Kidney glomerular epithelial cell (primary cell): Measurements from ENCODE around the gene FGF18.

Experiments
- DNase-seq: peaks from one replicate; lab custom pipeline; 2025; lab: John Stamatoyannopoulos, UW

Gene FGF18

DNA sequence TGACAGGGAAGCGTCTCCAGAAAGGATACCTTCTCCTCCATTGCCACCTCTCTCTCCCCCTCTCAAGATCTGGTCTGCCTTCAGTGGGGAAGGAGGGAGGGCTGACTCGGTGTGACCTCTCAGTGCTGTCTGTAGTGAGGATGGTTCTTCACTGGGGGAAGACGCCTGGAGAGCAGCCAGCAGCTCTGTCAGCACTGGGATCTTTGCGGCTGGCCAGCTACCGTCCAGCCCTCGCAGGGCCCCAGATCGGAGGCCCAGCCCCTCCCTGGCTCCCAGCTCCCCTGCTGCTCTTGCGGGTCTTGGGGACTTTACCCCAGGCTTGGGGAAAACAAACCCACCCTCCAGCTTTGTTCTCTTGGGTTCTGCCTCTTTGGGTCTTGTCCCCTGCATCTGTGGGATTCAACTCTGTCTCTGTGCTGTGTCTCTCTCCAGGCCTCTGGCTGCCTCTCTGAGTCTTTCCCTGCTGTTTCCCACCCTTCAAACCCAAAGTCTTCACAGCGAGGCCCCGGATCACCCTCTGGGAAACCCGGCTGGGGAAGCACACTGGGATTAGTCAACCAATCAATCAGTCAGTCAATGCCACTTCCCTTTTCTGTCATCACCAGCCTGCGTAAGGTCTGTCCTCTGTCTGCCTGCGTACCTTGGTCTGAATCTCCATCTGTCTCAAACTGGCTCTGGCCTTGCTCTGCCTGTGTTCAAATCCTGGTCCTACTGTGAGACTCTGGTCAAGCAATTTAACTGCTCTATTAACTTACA, 23.0 kb downstream of the FGF18 start:
- no peak for DNase-seq

- DNase-seq: no peak
These were observed 25.1 kb downstream of the FGF18 start for GRCh38 chr5:171444582-171444981.

DNA sequence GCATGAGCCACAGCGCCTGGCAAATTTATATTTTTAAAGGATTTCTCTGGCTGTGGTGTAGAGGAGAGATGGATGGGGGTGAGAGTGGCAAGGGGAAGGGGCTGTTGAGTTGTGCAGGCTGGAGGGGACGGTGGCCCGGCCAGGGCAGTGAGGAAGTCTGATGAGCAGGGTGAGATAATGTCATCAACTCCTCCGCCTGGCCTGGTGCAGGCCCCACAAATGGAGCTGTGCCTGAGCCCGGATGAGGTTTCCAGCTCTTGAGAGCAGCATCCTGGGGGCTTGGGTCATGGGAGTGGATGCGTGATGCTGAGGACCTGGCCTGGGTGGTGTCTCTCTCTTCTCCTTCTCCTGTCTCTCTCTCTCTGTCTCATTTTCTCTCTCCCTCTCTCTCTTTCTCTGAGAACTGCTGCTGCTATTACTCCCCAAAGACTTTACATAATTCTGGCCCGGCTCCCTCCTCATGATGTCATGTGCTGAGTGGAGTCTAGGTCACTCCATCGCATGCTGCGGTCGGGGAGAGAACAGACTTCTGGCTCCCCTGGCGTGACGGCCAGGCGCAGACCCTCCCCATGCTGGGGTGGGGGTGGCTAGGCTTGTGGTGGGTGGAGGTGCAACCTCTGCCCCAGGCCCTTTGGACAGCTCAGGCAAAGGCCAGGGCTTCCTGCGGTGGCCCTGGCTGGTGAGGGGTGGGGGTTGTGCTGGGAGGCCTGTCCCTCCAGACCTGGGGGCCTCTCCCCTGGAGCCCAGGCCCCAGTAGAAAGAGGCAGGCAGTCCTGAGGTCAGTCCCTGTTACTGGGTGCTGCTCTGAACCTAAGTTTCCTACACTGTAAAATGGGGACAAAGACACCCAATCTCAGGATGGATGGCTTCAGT, 26.4 kb downstream of the FGF18 start:
- DNase-seq: no peak

DNA sequence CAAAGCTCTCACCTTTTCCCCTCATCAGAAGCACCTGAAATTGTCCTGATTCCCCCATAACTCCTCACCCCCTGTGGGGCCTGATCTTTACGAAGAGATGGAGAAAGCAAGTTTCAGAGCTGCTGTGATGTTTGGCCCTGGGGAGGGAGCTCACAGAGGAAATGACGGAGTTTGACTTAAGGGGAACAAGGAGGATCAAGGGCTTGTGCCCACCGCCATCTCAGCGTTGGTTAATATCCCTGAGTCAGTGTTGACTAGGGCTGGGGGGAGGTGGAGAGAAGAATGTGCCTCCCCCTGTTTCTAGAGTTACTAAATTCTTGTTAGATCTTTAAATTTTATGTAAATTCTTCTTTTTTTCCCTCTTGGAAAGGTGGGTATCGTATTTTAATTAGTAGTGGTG, 27.8 kb downstream of the FGF18 start:
- DNase-seq: no peak

GRCh38 chr5:171449426-171449825, 30.0 kb downstream of the FGF18 start:
- DNase-seq: no peak

DNA sequence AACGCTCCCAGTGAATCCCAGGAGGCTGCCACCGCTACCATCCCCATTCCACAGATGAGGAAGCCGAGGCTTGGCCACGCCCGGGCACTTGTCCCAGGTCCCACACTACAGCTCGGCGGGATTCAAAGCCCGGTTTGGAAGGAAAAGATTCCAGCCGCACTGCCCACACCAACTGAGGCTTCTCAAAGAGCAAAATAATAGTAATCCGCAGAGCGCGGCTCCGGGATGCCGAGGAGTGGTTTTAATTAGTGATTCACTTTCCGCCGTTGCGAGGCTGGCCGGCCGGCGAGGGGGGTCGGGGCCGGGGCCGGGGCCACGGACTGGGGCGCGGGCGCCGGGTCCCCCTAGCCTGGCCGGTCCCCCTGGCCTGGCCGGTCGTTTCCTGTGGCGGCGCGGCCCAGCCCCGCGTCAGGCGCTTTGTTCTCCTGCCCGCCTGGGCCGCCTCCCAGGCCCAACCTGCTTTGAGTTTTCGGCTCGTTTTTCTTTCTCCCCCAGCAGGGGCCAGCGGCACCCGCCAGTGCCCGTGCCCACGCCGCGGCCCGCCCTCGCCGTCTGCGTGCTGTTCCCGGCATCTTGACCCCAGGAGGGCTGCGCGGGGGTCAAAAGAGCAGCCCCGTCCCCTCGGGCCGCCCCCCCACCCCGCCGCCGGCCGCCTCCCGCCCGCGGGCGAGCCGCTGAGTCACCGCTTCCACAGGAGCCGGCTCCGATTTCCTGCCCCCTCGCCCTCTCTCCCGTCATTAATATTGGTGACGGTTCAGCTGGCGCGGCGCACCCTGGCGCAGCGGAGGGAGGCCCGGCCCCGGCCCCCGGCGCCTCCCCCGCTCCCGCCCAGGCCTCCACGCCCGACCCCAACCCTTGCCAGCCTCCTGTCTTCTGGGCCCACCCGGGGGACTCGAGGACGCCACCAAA, 31.2 kb downstream of the FGF18 start:
- peak; percentile 28 for DNase-seq

DNA sequence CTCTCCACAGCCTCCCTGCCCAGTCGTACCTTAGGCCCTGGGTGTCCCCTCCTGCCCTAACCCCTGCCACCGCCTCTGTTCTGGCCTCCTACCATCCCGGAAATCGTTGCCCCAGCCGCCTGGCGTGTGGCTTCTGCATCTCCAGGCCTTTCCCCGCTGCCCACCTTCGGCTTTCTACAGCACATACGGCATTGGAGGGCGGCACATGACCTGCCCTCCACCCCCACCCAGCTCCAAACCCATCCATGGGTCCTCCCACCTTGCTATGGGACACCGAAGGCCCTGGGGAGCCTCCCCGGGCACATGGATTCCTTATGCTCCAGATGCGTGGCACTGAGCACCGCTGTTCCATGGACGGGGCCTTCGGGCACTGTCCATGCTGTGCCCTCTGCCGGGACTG, 32.0 kb downstream of the FGF18 start:
- no peak for DNase-seq

DNA sequence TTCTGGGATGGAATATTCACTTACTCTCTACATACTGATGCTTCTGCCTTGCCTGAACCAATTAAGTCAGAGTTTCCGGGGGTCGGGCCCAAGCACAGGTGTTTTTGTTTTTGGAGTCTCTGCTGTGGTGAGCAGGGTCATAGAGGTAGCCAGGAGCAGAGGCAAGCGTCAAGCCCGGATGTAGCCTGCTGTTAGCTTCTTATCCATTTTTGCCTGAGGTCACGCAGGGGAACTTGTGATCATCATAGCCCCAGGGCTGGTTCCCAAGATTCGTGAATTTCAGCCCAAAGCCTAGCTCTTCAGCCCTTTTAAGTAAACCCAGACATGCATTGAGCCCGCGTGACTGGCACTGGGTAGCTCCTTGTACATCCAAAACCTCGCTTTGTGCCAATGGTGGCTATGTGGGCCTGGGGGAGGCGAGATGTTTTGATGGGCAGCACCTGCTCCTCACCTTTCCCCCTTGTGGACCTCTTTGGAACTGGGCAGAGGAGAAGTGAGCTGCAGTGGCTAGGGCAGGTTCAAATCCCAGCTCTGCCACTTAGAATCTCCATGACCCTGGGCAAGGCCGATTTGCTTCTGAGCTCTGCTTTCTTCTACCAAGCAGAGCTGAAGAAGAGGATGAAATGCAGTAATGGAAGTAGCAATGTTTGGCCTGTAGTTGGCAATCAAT, 33.7 kb downstream of the FGF18 start:
- no peak for DNase-seq

DNA sequence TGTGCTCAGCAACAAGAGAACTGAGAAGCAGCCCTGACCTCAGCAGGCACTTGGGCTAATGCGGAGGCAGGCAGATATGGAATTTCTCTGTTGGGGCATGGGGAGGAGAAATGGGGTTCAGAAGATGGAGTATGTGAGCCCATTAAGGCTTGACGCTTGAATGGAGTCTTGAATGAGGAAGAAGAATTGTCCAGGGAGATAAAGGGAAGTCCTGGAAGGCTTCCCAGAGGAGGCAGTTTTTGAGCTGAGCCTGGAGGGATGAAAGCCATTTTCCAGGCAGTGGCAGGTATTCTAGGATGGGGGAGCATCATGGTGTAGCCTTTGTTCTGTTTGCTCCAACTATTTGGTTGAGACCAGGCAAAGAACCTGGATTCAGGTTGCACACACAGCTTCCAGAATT, 34.5 kb downstream of the FGF18 start:
- no peak for DNase-seq

DNA sequence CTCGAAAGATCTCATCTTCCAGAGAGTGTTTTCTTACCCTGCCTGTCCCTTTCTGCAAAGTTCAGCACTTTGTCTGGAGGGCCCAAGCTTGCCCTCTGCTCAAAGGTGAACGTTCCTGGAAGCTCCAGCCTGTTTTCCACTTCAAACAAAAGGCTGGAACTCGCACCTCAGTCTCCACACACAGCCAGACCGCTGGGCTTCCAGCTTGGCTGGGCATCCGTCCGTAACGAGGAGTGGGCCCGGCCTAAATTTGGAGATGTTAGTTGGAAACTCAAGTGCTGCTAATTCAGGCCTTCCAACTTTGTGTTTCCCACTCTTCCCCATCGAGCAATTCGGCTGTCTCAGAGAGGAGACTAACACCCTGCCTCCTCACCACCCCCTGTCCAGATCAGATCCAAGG, 35.1 kb downstream of the FGF18 start:
- DNase-seq: no peak

DNA sequence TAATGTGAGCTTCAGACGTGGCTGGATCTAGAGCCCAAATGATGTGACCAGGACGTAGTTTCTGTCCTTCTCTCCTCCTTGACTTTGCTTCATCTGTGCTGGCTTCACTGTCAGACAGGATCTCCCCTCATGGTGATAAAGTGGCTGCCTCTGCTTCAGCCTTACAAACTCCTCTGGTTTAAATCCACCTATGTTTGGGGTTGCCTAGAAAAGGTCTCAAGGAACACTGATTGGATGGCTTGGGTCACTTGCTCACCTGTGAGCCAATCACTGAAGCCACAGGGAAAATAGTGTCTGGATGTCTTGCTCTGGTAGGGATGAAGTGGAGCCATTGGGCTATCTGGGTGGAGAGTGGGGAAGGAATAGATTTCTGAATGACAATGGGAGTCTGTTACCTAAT, 36.1 kb downstream of the FGF18 start:
- DNase-seq: no peak

- no peak for DNase-seq
These were observed 37.9 kb downstream of the FGF18 start for GRCh38 chr5:171457208-171457981.

GRCh38 chr5:171459839-171460238, 40.4 kb downstream of the FGF18 start:
- no peak for DNase-seq

DNA sequence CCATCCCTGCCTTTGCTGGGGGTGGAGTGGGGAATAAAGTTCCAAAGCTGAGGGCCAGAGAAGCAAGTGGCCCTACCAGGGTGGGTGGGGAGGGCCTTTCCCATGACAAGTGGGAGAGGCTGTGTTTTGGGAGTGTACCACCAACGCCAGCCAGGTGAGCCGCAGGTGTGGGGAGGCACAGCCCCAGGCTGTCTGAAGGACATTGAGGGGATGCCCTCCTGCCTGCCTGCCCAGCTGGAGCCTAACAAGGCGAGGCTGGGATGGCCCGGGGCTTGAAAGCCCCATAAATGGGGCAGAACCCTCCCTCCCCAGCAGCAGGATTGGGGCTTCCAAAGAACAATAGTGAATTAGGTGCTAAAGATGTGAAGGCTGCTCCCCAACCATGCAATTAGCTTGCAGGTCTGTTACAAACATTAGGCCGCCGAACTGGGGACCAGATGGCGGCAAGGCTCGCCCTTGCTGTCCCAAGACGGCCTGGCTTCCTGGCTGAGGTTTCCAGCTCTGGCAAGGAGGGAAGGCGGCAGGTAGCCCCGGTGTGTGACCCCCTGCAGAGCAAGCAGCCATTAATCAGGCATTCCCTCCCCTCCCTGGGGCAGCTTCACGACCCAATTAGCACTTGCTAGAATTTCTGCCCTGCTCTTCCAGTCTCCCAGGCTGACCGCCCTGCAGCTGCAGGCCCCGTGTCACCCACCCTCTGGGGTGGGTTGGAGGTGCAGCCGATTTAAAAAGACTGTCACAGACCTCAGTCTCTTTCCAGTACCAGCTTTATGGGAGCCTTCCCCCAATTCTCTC, 42.9 kb downstream of the FGF18 start:
- DNase-seq: no peak

- DNase-seq: no peak
These were observed 43.7 kb downstream of the FGF18 start for GRCh38 chr5:171462928-171463861.

DNA sequence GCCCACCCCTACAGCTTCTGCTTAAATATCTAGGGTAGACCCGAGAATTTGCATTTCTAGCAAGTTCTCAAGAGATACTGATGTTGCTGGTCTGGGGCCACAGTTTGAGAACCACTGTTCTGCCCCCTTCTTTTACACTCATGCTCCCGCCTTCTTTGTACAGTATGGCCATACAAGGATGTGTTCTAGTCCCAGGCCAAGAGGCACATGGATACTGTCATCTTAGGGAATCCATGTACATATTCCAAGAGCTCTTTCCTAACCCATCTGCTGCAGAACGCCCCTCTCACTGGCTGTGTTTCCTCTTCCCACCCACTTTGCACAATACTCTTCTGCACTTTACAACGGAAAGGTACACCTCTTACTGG, 44.4 kb downstream of the FGF18 start:
- DNase-seq: no peak

DNA sequence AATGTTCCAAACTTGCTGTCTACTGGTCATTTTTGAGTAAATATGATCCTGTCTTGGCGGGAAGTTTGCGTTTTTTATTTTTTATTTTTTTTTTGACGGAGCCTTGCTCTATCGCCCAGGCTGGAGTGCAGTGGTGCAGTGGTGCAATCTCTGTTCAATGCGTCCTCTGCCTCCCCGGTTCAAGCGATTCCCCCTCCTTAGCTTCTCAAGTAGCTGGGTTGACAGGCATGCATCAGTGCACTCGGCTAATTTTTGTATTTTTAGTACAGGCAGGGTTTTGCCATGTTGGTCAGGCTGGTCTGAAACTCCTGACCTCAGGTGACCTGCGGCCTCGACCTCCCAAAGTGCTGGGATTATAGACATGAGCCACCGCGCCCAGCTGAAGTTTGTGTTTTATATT, 45.4 kb downstream of the FGF18 start:
- no peak for DNase-seq

- DNase-seq: no peak
These were observed 47.7 kb downstream of the FGF18 start for GRCh38 chr5:171467107-171467506.

GRCh38 chr5:171469326-171469725, 49.9 kb downstream of the FGF18 start:
- no peak for DNase-seq
